AG08395 (cell line): Measurements from ENCODE around the gene LRRC52.

Experiments used
- DNase-seq: peaks from one replicate; pipeline ENCODE4 v3.0.0; 2012; ENCODE audit warnings: mixed read lengths, low spot score

The LRRC52 gene

GRCh38 chr1:165537356-165538109 is 6.3 kb upstream of the LRRC52 start:
- DNase-seq = no peak

GRCh38 chr1:165539306-165539705 is 4.5 kb upstream of the LRRC52 start:
- no peak for DNase-seq

GRCh38 chr1:165539908-165540307 is 3.9 kb upstream of the LRRC52 start:
- DNase-seq = no peak

- DNase-seq = no peak
Measured at GRCh38 chr1:165542015-165542631, 1.7 kb upstream of the LRRC52 start.

GRCh38 chr1:165542647-165543046 is 1.2 kb upstream of the LRRC52 start:
- no peak for DNase-seq

- DNase-seq = no peak
Measured at GRCh38 chr1:165544996-165545395, 1.2 kb downstream of the LRRC52 start.

GRCh38 chr1:165545974-165546373 is 2.2 kb downstream of the LRRC52 start:
- DNase-seq = no peak

- no peak for DNase-seq
Measured at GRCh38 chr1:165549973-165550372, 6.2 kb downstream of the LRRC52 start.

GRCh38 chr1:165551469-165551868 is 7.7 kb downstream of the LRRC52 start:
- DNase-seq = no peak

GRCh38 chr1:165560883-165561656 is 17.3 kb downstream of the LRRC52 start:
- no peak for DNase-seq

GRCh38 chr1:165562571-165562970 is 18.8 kb downstream of the LRRC52 start:
- DNase-seq = no peak

- no peak for DNase-seq
Measured at GRCh38 chr1:165563551-165563950, 19.8 kb downstream of the LRRC52 start.

GRCh38 chr1:165564561-165564960 is 20.8 kb downstream of the LRRC52 start:
- DNase-seq = no peak

- no peak for DNase-seq
Measured at GRCh38 chr1:165565751-165566490, 22.1 kb downstream of the LRRC52 start.

GRCh38 chr1:165570078-165570477 is 26.3 kb downstream of the LRRC52 start:
- DNase-seq = no peak

GRCh38 chr1:165573787-165574186 is 30.0 kb downstream of the LRRC52 start:
- no peak for DNase-seq

- no peak for DNase-seq
Measured at GRCh38 chr1:165574295-165574694, 30.5 kb downstream of the LRRC52 start.

- no peak for DNase-seq
Measured at GRCh38 chr1:165575468-165576099, 31.8 kb downstream of the LRRC52 start.

GRCh38 chr1:165576536-165576935 is 32.7 kb downstream of the LRRC52 start:
- no peak for DNase-seq

GRCh38 chr1:165577707-165578106 is 33.9 kb downstream of the LRRC52 start:
- DNase-seq = no peak

GRCh38 chr1:165580931-165581871 is 37.4 kb downstream of the LRRC52 start:
- peak; percentile 58 for DNase-seq
